Prostate gland (tissue), 2 donors: ENCODE results near the gene SIK2.

ENCODE experiments used
- POLR2A ChIP-seq: fragments of 450-650 bp; IDR thresholded peaks from one replicate; pipeline ENCODE4 v1.6.1; 2016; ENCODE audit warnings: antibody characterized with exemption, mild to moderate bottlenecking
- POLR2AphosphoS5 ChIP-seq: sonication (generic); formaldehyde crosslinking; IDR thresholded peaks from one replicate; pipeline ENCODE4 v1.6.1; 2017; ENCODE audit warnings: antibody characterized with exemption
- TF ChIP-seq, protein P1 (sequence below), 4 experiments: fragments of 200-600 bp in 2 of 4; fragments of 450-650 bp in 2 of 4; sonication (generic) in 2 of 4; IDR thresholded peaks; 1 replicate in 3 of 4; 2 replicates in 1 of 4; pipeline ENCODE4 v1.5.1; 2016 to 2019; ENCODE audit warnings: antibody characterized with exemption in 4 of 4, mild to moderate bottlenecking in 2 of 4, moderate library complexity in 2 of 4

DNA sequence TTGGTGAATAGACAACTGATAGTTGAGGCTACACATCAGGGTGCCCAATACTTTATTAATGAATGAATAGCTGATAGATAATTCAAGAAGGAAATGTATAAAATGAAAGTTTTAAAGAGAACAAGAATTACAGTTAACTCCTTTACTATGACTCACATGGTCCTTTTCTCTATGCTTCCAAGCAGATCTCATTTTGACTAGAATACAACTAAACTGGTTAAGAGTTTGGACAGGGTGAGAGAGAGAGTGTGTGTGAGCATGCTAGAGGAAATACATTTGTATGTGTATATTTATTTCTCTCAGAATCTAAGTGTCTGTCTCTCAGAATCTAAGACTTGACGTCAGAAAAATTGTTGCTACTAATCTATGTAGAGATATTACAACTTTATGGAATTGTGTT, 66.7 kb downstream of the SIK2 start:
- TF ChIP-seq POLR2A: no peak
- TF ChIP-seq, protein P1, sequence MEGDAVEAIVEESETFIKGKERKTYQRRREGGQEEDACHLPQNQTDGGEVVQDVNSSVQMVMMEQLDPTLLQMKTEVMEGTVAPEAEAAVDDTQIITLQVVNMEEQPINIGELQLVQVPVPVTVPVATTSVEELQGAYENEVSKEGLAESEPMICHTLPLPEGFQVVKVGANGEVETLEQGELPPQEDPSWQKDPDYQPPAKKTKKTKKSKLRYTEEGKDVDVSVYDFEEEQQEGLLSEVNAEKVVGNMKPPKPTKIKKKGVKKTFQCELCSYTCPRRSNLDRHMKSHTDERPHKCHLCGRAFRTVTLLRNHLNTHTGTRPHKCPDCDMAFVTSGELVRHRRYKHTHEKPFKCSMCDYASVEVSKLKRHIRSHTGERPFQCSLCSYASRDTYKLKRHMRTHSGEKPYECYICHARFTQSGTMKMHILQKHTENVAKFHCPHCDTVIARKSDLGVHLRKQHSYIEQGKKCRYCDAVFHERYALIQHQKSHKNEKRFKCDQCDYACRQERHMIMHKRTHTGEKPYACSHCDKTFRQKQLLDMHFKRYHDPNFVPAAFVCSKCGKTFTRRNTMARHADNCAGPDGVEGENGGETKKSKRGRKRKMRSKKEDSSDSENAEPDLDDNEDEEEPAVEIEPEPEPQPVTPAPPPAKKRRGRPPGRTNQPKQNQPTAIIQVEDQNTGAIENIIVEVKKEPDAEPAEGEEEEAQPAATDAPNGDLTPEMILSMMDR (IDR thresholded peaks at IDR 0.05): no peak
- no peak for TF ChIP-seq POLR2AphosphoS5
